ENCODE data around the gene DNALI1.
A peak's percentile ranks its signal among the peaks of the same experiment; 100 is the strongest.
"Not testable (repeated sequence)": the region's sequence is repeated elsewhere in the genome, so short reads cannot be mapped to it uniquely, and the experiment has no call there.

Gene DNALI1

DNA sequence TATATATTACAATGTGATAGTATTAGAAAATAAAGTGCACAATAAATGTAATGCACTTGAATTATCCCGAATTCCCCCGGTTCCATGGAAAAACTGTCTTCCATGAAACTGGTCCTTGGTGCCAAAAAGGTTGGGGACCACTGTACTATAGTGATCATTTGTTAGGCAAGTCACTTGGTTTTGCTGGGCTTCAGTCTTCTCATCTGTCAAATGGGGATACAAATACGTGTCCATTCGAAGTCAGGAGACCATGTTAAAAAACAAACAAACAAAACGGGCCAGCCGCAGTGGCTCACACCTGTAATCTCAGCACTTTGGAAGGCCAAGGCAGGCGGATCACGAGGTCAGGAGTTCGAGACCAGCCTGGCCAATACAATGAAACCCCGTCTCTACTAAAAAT is 17.6 kb upstream of the DNALI1 start:
- H3K9me3 Mint-ChIP-seq; H3K27me3 Mint-ChIP-seq (ENCODE audit: low read depth); H3K27ac Mint-ChIP-seq; H3K4me3 Mint-ChIP-seq; H3K4me1 Mint-ChIP-seq (ENCODE audit: low read depth): not testable (repeated sequence)
- peaks cover 45% of the 10 kb centered on the region for H3K36me3 Mint-ChIP-seq (ENCODE audit: low read depth)

DNA sequence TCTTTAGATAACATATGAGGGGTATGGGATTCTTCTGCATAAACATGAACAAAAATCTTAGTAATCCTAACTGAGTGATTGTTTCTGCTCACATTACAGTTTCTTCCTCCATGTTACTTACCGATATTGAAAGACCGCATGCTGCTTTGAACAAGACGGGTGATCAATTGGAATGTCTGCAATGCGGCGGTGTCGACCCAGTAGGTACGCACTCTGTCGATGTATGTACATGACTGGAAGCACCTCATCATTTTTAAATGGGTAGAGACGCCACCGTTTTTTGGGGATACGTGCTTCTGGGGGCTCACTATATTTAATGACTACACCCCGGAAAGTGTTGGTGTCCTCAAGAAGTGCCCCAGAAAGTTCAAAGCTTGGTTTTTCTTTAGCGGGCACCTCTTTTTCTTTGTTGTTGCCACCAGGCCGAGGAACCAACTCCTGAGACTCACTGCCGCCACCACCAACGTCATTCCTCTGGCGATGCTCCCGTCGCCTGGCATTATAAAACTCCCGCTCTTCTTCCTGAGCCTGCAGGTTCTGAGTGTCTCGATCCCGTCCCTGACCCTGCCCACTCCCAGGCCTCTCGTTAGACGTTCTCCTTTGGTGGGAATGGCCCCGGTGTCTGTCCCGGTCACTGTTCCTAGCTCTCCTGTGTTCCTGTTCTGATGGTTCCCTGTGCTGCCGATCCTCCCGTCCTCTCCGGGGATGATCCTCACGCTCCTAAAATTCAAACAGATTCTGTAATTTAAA is 16.5 kb upstream of the DNALI1 start:
- no peak overlapping the region for H3K4me3 Mint-ChIP-seq
- no peaks in the 10 kb centered on the region for H3K27me3 Mint-ChIP-seq (ENCODE audit: low read depth)
- peaks cover 4% of the 10 kb centered on the region for H3K4me1 Mint-ChIP-seq (ENCODE audit: low read depth)
- peaks cover 45% of the 10 kb centered on the region for H3K36me3 Mint-ChIP-seq (ENCODE audit: low read depth)
- no peaks in the 10 kb centered on the region for H3K9me3 Mint-ChIP-seq
- H3K27ac Mint-ChIP-seq, result no peak overlapping the region

DNA sequence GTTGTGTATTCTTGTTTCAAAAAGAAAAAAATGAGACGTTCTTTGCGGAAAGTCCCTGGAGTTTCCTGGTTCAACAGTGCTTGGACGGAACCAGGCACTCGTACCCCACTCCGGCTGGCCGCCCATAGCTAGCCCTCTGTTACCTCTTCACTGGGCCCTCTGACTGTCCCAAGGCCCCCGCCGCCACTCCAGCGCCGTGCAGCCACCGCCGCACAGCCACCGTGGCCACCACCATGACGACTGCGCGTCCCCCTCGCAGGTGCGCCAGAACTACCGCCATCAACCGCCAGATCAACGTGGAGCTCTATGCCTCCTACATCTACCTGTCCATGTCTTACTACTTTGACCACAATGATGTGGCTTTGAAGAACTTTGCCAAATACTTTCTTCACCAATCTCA is 12.2 kb upstream of the DNALI1 start:
- H3K4me3 Mint-ChIP-seq, result no peak overlapping the region
- no peak overlapping the region for H3K27ac Mint-ChIP-seq
- H3K9me3 Mint-ChIP-seq, result no peaks in the 10 kb centered on the region
- no peaks in the 10 kb centered on the region for H3K27me3 Mint-ChIP-seq (ENCODE audit: low read depth)
- peaks cover 10% of the 10 kb centered on the region for H3K4me1 Mint-ChIP-seq (ENCODE audit: low read depth)
- H3K36me3 Mint-ChIP-seq (ENCODE audit: low read depth), result peaks cover 37% of the 10 kb centered on the region

DNA sequence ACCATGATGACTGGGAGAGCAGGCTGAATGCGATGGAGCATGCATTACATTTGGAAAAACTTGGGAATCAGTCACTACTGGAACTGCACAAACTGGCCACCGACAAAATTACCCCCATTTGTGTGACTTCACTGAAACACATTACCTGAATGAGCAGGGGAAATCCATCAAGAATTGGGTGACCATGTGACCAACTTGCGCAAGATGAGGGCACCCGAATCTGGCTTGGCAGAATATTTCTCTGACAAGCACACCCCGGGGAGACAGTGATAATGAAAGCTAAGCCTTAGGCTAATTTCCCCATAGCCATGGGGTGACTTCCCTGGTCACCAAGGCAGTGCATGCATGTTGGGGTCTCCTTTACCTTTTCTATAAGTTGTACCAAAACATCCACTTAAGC is 11.7 kb upstream of the DNALI1 start:
- H3K27me3 Mint-ChIP-seq (ENCODE audit: low read depth), result no peaks in the 10 kb centered on the region
- H3K36me3 Mint-ChIP-seq (ENCODE audit: low read depth), result peaks cover 39% of the 10 kb centered on the region
- H3K27ac Mint-ChIP-seq, result no peak overlapping the region
- H3K9me3 Mint-ChIP-seq, result no peaks in the 10 kb centered on the region
- no peak overlapping the region for H3K4me3 Mint-ChIP-seq
- H3K4me1 Mint-ChIP-seq (ENCODE audit: low read depth), result peaks cover 15% of the 10 kb centered on the region

DNA sequence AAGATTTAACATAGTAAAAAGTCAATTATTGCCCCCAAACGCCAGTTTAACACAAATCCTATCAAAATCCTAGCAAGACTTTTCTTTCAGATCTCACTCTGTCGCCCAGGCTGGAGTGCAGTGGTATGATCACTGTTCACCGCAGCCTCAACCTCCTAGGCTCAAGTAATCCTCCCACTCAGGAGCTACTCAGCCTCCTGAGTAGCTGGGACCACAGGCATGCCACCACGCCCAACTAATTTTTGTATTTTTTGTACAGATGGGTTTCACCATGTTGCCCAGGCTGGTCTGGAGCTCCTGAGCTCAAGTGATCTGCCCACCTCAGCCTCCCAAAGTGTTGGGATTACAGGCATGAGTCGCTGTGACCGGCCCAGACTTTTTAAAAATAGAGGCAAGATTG is 7.4 kb upstream of the DNALI1 start:
- no peaks in the 10 kb centered on the region for H3K9me3 Mint-ChIP-seq
- peak overlapping the region; percentile 68 for H3K27ac Mint-ChIP-seq
- peaks cover 38% of the 10 kb centered on the region for H3K4me1 Mint-ChIP-seq (ENCODE audit: low read depth)
- no peaks in the 10 kb centered on the region for H3K27me3 Mint-ChIP-seq (ENCODE audit: low read depth)
- H3K4me3 Mint-ChIP-seq, result no peak overlapping the region
- peaks cover 48% of the 10 kb centered on the region for H3K36me3 Mint-ChIP-seq (ENCODE audit: low read depth)

DNA sequence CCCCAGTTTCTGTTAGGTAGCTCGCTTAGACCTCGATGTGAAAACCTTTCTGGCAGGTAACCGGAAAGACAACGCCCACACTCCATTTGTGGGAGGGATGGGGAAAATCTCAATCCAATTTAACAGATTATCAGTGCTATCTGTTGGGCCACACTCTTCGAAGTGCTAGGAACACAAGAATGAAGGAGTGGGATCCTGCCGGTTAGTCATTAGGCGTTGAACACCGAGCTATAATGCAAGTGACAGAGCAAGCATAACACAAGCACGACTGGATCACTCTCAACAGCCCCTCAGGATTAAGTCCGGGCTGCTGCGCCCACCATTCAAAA is 3.2 kb upstream of the DNALI1 start:
- Mint-ChIP-seq H3K27ac (peak overlapping the region; percentile 99), H3K27me3 (ENCODE audit: low read depth) (no peaks in the 10 kb centered on the region), H3K4me1 (ENCODE audit: low read depth) (peaks cover 40% of the 10 kb centered on the region), H3K9me3 (no peaks in the 10 kb centered on the region), H3K36me3 (ENCODE audit: low read depth) (peaks cover 32% of the 10 kb centered on the region), H3K4me3 (peak overlapping the region; percentile 99)

DNA sequence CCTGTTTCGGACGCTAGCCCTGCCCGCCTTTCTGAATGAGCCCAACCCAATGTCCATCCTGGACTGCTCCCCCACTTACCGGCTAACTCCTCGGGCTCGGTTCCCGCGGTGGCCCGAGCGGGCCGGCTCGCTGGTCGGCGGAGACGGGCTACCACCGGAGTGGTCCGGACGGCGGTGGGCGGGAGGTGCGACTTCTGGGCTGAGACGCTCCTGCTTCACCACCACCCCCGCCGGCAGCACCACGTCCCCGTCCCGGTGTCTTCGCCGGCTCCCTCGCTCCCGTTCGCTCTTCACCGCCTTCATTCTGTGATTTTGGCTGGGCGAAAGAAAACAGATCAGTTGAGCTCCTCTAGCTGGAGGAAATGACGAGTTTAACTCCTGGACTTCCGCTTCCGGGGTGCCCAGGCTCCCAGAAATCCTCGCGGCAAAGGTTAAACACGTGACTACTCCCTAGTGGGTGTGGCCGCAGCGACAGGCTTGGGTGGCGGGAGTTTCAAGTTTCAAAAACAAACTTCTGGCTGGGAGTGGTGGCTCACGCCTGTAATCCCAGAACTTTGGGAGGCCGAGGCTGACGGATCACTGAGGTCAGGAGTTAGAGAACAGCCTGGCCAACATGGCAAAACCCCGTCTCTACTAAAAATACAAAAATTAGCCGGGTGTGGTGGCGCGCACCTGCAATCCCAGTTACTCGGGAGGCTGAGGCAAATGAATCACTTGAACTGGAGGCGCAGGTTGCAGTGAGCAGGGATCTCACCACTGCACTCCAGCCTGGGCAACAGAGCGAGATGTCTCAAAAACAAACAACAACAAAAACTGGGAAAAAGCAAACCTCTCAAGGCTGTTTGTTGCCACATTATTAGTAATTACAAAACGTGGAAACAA is 2.6 kb upstream of the DNALI1 start, which contains the start of gene SNIP1:
Gene SNIP1 (minus strand): TSS at position 367 of the 882 bp plus-strand sequence. CDS start 64 bp downstream, at position 303.
- no peaks in the 10 kb centered on the region for H3K27me3 Mint-ChIP-seq (ENCODE audit: low read depth)
- H3K9me3 Mint-ChIP-seq, result no peaks in the 10 kb centered on the region
- peaks cover 26% of the 10 kb centered on the region for H3K36me3 Mint-ChIP-seq (ENCODE audit: low read depth)
- peak within 1 kb of the TSS; percentile 99 for H3K27ac Mint-ChIP-seq
- peak within 1 kb of the TSS; percentile 99 for H3K4me3 Mint-ChIP-seq
- peaks cover 37% of the 10 kb centered on the region for H3K4me1 Mint-ChIP-seq (ENCODE audit: low read depth)

DNA sequence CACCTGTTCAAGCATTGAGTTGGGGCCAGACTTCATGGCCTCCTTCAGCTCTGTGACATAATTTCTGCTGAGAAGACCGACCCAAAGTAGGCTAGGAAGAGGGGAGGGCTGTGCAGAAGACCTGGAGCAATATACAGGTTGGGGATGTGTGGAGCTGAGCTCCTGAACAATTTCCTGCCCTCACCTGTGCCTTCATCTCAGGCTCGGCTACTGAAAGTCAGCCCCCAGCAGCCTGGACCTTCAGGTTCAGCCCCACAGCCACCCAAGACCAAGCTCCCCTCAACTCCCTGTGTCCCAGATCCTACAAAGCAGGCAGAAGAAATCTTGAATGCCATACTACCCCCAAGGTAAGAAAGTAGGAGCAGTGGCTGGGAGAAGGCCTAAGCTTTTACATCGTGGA is 662 bp downstream of the DNALI1 start:
- Mint-ChIP-seq H3K36me3 (ENCODE audit: low read depth) (peaks cover 11% of the 10 kb centered on the region), H3K27ac (no peak overlapping the region), H3K27me3 (ENCODE audit: low read depth) (no peaks in the 10 kb centered on the region), H3K9me3 (no peaks in the 10 kb centered on the region), H3K4me1 (ENCODE audit: low read depth) (peaks cover 20% of the 10 kb centered on the region), H3K4me3 (no peak overlapping the region)

DNA sequence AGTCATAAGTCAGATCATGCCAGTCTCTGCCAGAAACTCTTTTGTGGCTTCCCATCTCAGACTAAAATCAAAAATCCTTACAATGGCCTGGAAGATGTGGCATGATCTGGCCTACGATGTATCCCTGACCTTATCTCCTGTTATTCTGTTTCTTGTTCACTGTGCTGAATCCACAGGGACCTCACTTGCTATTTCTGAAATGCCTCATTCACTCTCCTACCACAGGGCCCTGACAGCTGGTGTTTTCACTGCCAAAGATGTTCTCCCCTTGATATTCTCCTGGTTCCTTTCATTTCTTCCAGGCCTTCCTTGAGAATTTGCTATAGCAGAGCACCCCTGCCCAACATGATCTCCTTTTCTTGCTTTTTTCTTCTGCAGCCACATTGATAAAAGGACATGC is 1.7 kb downstream of the DNALI1 start:
- no peak overlapping the region for H3K4me3 Mint-ChIP-seq
- no peak overlapping the region for H3K27ac Mint-ChIP-seq
- peaks cover 12% of the 10 kb centered on the region for H3K4me1 Mint-ChIP-seq (ENCODE audit: low read depth)
- H3K27me3 Mint-ChIP-seq (ENCODE audit: low read depth), result no peaks in the 10 kb centered on the region
- peaks cover 5% of the 10 kb centered on the region for H3K36me3 Mint-ChIP-seq (ENCODE audit: low read depth)
- no peaks in the 10 kb centered on the region for H3K9me3 Mint-ChIP-seq

DNA sequence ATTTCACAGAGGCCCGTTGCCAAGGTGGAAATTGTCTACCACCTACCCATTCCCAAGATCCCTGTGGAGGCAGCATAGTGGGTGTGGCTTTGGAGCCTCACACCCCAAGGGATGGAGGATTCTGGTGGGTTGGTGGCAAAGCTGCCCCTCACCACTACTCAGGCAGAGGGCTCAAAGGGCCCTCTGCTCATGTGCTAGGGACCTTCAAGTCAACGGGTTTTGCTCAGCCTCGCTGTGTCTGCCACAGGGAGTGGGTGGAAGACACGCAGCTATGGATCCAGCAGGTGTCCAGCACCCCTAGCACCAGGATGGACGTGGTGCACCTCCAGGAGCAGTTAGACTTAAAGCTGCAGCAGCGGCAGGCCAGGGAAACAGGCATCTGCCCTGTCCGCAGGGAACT is 2.3 kb downstream of the DNALI1 start:
- Mint-ChIP-seq H3K4me1 (ENCODE audit: low read depth) (peaks cover 11% of the 10 kb centered on the region), H3K9me3 (no peaks in the 10 kb centered on the region), H3K27ac (no peak overlapping the region), H3K36me3 (ENCODE audit: low read depth) (peaks cover 4% of the 10 kb centered on the region), H3K27me3 (ENCODE audit: low read depth) (no peaks in the 10 kb centered on the region), H3K4me3 (no peak overlapping the region)

DNA sequence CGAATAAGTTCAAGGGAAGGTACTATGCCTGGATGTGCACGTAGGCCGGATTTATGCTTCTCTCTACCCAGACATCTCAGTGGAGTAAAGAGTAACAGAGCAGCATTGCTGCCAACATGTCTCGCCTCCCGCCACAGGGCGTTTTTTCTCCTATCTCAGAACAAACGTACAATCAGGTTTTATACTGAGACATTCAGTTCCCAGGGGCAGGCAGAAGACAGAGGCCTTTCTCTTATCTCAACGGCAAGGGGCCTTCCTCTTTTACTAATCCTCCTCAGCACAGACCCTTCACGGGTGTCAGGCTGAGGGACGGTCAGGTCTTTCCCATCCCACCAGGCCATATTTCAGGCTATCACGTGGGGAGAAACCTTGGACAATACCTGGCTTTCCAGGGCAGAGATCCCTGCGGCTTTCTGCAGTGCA is 3.2 kb downstream of the DNALI1 start:
- H3K27ac Mint-ChIP-seq; H3K4me3 Mint-ChIP-seq; H3K27me3 Mint-ChIP-seq (ENCODE audit: low read depth); H3K36me3 Mint-ChIP-seq (ENCODE audit: low read depth); H3K4me1 Mint-ChIP-seq (ENCODE audit: low read depth); H3K9me3 Mint-ChIP-seq: not testable (repeated sequence)

DNA sequence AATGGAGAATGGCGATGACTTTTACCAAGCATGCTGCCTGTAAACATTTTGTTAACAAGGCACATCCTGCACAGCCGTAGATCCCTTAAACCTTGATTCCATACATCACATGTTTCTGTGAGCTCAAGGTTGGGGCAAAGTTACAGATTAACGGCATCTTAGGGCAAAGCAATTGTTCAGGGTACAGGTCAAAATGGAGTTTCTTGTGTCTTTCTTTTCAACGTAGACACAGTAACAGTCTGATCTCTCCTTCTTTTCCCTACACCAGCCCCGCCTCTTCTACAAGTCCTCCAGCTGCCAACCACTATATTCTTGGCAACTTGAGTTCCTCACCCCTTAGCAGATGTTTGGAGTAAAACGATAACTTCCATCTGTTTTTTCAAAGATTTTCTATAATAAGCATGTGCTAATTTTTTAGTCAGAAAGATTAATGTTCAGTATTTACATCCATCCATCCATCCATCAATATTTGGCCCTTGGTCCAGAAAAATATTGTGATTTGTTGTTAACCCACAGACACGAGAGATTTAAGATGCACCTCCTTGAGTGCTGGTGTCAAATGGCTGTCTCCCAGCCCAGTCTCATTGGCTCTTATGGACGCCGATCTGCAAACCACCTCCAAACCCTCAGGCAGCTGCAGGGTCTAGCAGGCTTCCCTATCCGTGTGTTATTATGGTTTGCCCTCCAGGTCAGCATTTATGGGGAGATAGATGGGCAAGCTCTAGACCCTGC is 3.8 kb downstream of the DNALI1 start:
- no peak overlapping the region for H3K27ac Mint-ChIP-seq
- no peaks in the 10 kb centered on the region for H3K9me3 Mint-ChIP-seq
- no peak overlapping the region for H3K4me3 Mint-ChIP-seq
- H3K4me1 Mint-ChIP-seq (ENCODE audit: low read depth), result peaks cover 9% of the 10 kb centered on the region
- peaks cover 5% of the 10 kb centered on the region for H3K36me3 Mint-ChIP-seq (ENCODE audit: low read depth)
- H3K27me3 Mint-ChIP-seq (ENCODE audit: low read depth), result no peaks in the 10 kb centered on the region

DNA sequence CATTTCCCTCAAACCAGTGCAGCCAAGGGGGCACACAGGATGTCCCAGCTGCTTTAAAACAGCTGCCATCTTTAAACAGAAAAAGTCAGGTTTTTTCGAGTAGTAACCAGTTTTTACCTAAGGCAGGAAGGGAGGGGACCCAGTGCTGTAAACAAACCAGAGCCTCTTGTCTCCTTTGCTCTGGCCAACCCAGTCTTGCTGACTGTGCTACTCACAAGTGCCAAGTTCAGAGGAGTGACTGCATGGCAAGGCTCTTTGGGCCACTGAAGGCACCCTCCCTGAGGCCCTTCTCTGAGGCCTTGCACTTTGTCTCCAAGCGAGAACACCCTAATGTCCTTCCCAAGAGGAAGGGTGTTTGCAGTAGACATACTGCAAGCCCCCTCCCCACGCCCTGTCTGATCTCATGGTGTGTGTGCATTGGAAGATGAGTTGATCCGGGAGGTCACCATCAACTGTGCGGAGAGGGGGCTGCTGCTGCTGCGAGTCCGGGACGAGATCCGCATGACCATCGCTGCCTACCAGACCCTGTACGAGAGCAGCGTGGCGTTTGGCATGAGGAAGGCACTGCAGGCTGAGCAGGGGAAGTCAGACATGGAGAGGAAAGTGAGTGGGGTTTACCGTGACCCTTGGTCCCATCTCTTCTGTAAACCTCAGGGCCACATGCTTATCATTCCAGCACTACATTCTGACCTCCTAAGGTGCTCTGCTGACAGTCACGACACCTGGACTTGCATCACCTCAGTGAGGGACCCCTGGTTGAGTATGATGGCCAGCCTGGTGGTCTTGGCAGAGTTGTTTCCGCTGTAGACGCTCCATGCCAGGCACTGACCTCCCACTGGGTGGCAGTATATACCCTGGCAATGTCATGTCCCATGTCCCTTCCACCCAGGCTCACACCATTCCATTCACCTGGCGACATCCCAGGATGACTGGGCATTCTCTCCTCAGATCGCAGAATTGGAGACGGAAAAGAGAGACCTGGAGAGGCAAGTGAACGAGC is 4.7 kb downstream of the DNALI1 start:
- Mint-ChIP-seq H3K9me3 (no peaks in the 10 kb centered on the region), H3K27me3 (ENCODE audit: low read depth) (no peaks in the 10 kb centered on the region), H3K36me3 (ENCODE audit: low read depth) (peaks cover 12% of the 10 kb centered on the region), H3K4me3 (no peak overlapping the region), H3K27ac (no peak overlapping the region), H3K4me1 (ENCODE audit: low read depth) (peaks cover 6% of the 10 kb centered on the region)

DNA sequence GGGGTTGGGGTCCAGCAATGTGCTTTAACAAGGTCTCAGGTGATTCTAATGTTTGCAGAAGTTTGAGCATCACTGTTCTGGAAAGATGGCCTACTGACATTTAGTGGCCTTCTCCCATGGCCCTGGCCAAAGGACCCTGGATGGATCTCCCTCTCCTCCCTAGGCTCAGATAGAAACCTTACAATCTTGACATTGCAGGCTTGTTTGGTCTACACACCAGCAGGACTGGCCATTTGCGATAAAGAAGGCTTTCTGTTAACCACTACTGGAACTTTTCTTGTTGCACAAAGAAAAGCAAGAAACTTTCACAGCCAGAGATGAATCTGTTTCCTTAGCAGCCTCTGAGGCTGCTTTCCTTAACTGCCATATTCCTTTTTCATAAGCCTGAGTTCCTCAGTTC is 6.2 kb downstream of the DNALI1 start:
- no peaks in the 10 kb centered on the region for H3K9me3 Mint-ChIP-seq
- H3K36me3 Mint-ChIP-seq (ENCODE audit: low read depth), result peaks cover 24% of the 10 kb centered on the region
- H3K4me3 Mint-ChIP-seq, result no peak overlapping the region
- H3K4me1 Mint-ChIP-seq (ENCODE audit: low read depth), result peaks cover 4% of the 10 kb centered on the region
- H3K27me3 Mint-ChIP-seq (ENCODE audit: low read depth), result no peaks in the 10 kb centered on the region
- H3K27ac Mint-ChIP-seq, result peak overlapping the region; percentile 18

Measured in T-helper 1 cell treated with Interleukin-12 subunit alpha and Interleukin-12 subunit beta and Interleukin-4 antibody, amounts not matched to agents 30 μg/mL and 1 μg/mL, for 36 hours (primary cell).